Vagina (tissue), 2 donors: ENCODE results near the gene ZNF778. TPM values are rescaled to one million over a fixed set of nuclear protein-coding genes. Genes with fewer than 3 reads are reported as not detected.
A peak's percentile ranks its signal among the peaks of the same experiment; 100 is the strongest.
"Not testable (repeated sequence)": the region's sequence is repeated elsewhere in the genome, so short reads cannot be mapped to it uniquely, and the experiment has no call there.

Source experiments
- DNase-seq, 2 donors: peaks; one replicate each; pipeline ENCODE4 v3.0.0-alpha.2; 2017; ENCODE audit errors: extremely low spot score in 2 of 2
- H3K27ac ChIP-seq: fragments of 200-600 bp; sonication (generic); one replicate; pipeline ENCODE4 v1.5.1; 2019
- H3K27me3 ChIP-seq: fragments of 200-600 bp; sonication (generic); one replicate; pipeline ENCODE4 v1.5.1; 2019
- H3K36me3 ChIP-seq, 2 donors: fragments of 200-600 bp; sonication (generic); one replicate each; pipeline ENCODE4 v1.5.1; 2017 to 2019
- H3K4me1 ChIP-seq: fragments of 200-600 bp; sonication (generic); one replicate; pipeline ENCODE4 v1.5.1; 2019
- H3K4me3 ChIP-seq, 2 donors: fragments of 200-600 bp; sonication (generic); 1 replicate in 1 of 2; 2 replicates in 1 of 2; pipeline ENCODE4 v1.5.1; 2016 to 2019
- H3K9me3 ChIP-seq: fragments of 200-600 bp; sonication (generic); one replicate; pipeline ENCODE4 v1.5.1; 2019
- CTCF ChIP-seq, 3 experiments: fragments of 450-650 bp in 2 of 3; fragments of 200-600 bp in 1 of 3; sonication (generic) in 1 of 3; IDR thresholded peaks; one replicate each; pipeline ENCODE4 v1.5.1; 2017 to 2019; ENCODE audit warnings: antibody characterized with exemption in 3 of 3, mild to moderate bottlenecking in 2 of 3, moderate library complexity in 2 of 3
- POLR2A ChIP-seq, 2 donors: fragments of 450-650 bp; IDR thresholded peaks; one replicate each; pipeline ENCODE4 v1.6.1; 2017; ENCODE audit warnings: antibody characterized with exemption in 2 of 2, mild to moderate bottlenecking in 2 of 2, moderate library complexity in 2 of 2
- POLR2AphosphoS5 ChIP-seq, 2 donors: sonication (generic); formaldehyde crosslinking; IDR thresholded peaks; one replicate each; pipeline ENCODE4 v1.9.0; 2017; ENCODE audit warnings: antibody characterized with exemption in 2 of 2, mild to moderate bottlenecking in 2 of 2, low read depth in 1 of 2; ENCODE audit not compliant: insufficient read depth in 1 of 2
- intact Hi-C: fragments of 100-400 bp; cut with DNase I; formaldehyde crosslinking; loops from one replicate; pipeline ENCODE4 v1.15.1; 2023
- total RNA-seq: library from RNA; depleted of rRNA; stranded (reverse); fragments of >200 nt; gene quantifications from one replicate; pipeline ENCODE4 v1.2.3, GENCODE V29; 2016

ZNF778 gene
- total RNA-seq, 1 donor from 2014 or later: 6.6 TPM

- Histone ChIP-seq H3K36me3 (no peaks in the 10 kb centered on the region), H3K27me3 (no peaks in the 10 kb centered on the region), H3K9me3 (no peaks in the 10 kb centered on the region), H3K4me3 (peak overlapping the region; percentile 66 to 77), H3K27ac (peak overlapping the region; percentile 86), H3K4me1 (peaks cover 14% of the 10 kb centered on the region)
- intact Hi-C loops: no loop called here
- no peak for DNase-seq
- TF ChIP-seq POLR2AphosphoS5 (IDR thresholded peaks at IDR 0.05; ENCODE audit: insufficient read depth in 1 of 2, low read depth in 1 of 2): peak in 1 of 2 donors; percentile 94
- peak in 1 of 2 donors; percentile 57 for TF ChIP-seq POLR2A (IDR thresholded peaks at IDR 0.05)
- no peak for TF ChIP-seq CTCF (IDR thresholded peaks at IDR 0.05)
Measured at GRCh38 chr16:89241187-89242007, 23.9 kb downstream of the ZNF778 start.

GRCh38 chr16:89242795-89243200 lies 25.3 kb downstream of the ZNF778 start:
- no peak for DNase-seq
- no peak overlapping the region for H3K4me3 ChIP-seq
- no peaks in the 10 kb centered on the region for H3K27me3 ChIP-seq
- intact Hi-C loops: no loop called here
- no peak overlapping the region for H3K27ac ChIP-seq
- no peak for TF ChIP-seq POLR2A (IDR thresholded peaks at IDR 0.05)
- TF ChIP-seq POLR2AphosphoS5 (IDR thresholded peaks at IDR 0.05; ENCODE audit: insufficient read depth in 1 of 2, low read depth in 1 of 2): no peak
- no peak for TF ChIP-seq CTCF (IDR thresholded peaks at IDR 0.05)
- H3K36me3 ChIP-seq: no peaks in the 10 kb centered on the region
- no peaks in the 10 kb centered on the region for H3K9me3 ChIP-seq
- peaks cover 23% of the 10 kb centered on the region for H3K4me1 ChIP-seq

DNA sequence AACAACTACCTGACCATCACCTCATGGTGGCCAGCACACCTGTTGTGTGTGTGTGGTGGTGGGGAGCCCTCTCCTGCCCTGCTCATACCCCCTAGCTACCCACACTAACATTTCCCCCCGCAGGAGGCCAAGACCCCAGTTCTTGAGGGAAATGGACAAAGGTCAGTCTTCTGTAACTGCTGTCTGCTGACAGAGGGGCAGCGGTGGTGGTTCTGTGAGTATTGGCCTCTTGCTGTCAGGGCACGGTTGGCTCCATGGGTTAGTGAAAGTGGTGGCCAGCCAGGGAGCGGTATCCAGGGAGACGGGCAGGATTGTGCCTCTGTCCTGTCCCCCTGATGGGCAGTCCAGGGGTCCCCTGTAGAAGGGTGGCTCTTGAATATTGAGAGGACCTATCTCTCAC lies 26.2 kb downstream of the ZNF778 start:
- Histone ChIP-seq H3K27ac (no peak overlapping the region), H3K27me3 (no peaks in the 10 kb centered on the region), H3K36me3 (no peaks in the 10 kb centered on the region), H3K4me3 (no peak overlapping the region), H3K4me1 (peaks cover 23% of the 10 kb centered on the region), H3K9me3 (no peaks in the 10 kb centered on the region)
- TF ChIP-seq POLR2A (IDR thresholded peaks at IDR 0.05): no peak
- TF ChIP-seq CTCF (IDR thresholded peaks at IDR 0.05): no peak
- TF ChIP-seq POLR2AphosphoS5 (IDR thresholded peaks at IDR 0.05; ENCODE audit: insufficient read depth in 1 of 2, low read depth in 1 of 2): no peak
- no peak for DNase-seq
- intact Hi-C loops: no loop called here

DNA sequence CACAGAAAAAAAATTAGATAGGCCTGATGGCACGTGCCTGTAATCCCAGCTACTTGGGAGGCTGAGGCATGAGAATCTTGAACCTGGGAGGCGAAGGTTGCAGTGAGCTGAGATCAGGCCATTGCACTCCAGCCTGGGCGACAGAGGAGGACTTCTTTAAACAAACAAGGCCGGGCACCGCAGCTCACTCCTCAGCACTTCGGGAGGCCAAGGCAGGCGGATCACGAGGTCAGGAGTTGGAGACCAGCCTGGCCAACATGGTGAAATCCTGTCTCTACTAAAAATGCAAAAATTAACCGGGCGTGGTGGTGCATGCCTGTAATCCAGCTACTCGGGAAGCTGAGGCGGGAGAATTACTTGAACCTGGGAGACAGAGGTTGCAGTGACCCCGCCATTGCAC lies 26.8 kb downstream of the ZNF778 start:
- DNase-seq, intact Hi-C loops, H3K27me3 ChIP-seq, H3K9me3 ChIP-seq, H3K36me3 ChIP-seq, H3K4me3 ChIP-seq, H3K27ac ChIP-seq: not testable (repeated sequence)
- H3K4me1 ChIP-seq: peaks cover 23% of the 10 kb centered on the region

- H3K36me3 ChIP-seq: no peaks in the 10 kb centered on the region
- no peaks in the 10 kb centered on the region for H3K27me3 ChIP-seq
- TF ChIP-seq POLR2A (IDR thresholded peaks at IDR 0.05) (no peak), POLR2AphosphoS5 (IDR thresholded peaks at IDR 0.05; ENCODE audit: insufficient read depth in 1 of 2, low read depth in 1 of 2) (no peak), CTCF (IDR thresholded peaks at IDR 0.05) (no peak)
- H3K4me3 ChIP-seq: no peak overlapping the region
- intact Hi-C loops: no loop called here
- peaks cover 23% of the 10 kb centered on the region for H3K4me1 ChIP-seq
- no peak for DNase-seq
- H3K27ac ChIP-seq: no peak overlapping the region
- no peaks in the 10 kb centered on the region for H3K9me3 ChIP-seq
Measured at GRCh38 chr16:89244754-89245153, 27.3 kb downstream of the ZNF778 start.
